Prostate gland (tissue), 2 donors: ENCODE results near the gene SAXO2.
"Not testable (repeated sequence)": the region's sequence is repeated elsewhere in the genome, so short reads cannot be mapped to it uniquely, and the experiment has no call there.

Experiments
- POLR2A ChIP-seq: fragments of 450-650 bp; IDR thresholded peaks from one replicate; pipeline ENCODE4 v1.6.1; 2016; ENCODE audit warnings: antibody characterized with exemption, mild to moderate bottlenecking
- TF ChIP-seq, protein P1 (sequence below), 4 experiments: fragments of 200-600 bp in 2 of 4; fragments of 450-650 bp in 2 of 4; sonication (generic) in 2 of 4; IDR thresholded peaks; 1 replicate in 3 of 4; 2 replicates in 1 of 4; pipeline ENCODE4 v1.5.1; 2016 to 2019; ENCODE audit warnings: antibody characterized with exemption in 4 of 4, mild to moderate bottlenecking in 2 of 4, moderate library complexity in 2 of 4

- TF ChIP-seq, protein P1, sequence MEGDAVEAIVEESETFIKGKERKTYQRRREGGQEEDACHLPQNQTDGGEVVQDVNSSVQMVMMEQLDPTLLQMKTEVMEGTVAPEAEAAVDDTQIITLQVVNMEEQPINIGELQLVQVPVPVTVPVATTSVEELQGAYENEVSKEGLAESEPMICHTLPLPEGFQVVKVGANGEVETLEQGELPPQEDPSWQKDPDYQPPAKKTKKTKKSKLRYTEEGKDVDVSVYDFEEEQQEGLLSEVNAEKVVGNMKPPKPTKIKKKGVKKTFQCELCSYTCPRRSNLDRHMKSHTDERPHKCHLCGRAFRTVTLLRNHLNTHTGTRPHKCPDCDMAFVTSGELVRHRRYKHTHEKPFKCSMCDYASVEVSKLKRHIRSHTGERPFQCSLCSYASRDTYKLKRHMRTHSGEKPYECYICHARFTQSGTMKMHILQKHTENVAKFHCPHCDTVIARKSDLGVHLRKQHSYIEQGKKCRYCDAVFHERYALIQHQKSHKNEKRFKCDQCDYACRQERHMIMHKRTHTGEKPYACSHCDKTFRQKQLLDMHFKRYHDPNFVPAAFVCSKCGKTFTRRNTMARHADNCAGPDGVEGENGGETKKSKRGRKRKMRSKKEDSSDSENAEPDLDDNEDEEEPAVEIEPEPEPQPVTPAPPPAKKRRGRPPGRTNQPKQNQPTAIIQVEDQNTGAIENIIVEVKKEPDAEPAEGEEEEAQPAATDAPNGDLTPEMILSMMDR (IDR thresholded peaks at IDR 0.05): not testable (repeated sequence)
- TF ChIP-seq POLR2A: not testable (repeated sequence)
These were observed 5.8 kb downstream of the SAXO2 start for GRCh38 chr15:82268454-82268853.
